ENCODE data around the gene NTRK2.

DNA sequence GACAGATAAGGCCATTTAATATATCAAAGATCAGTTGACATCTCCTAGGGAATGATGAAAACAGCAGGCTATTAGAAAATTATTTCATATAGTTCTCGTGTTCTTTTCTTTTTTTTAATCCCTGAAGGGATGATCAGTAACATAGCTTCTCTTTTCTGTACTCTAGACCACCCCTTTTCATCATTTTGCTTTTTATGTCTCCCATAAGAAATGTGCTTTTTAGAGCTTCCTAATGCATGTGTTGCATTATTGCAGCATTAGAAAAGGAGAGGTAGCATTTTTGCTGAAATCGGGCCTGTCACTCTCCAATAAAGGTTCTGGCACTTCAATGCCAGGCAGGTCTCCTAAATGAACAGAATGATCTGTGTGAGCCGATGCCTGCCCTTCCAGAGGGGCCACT, 143.3 kb downstream of the NTRK2 start:
- no peak for TF ChIP-seq FOXK2 (IDR thresholded peaks at IDR 0.05)
- TF ChIP-seq FOXM1 (IDR thresholded peaks at IDR 0.05; ENCODE audit: borderline replicate concordance): no peak
- no peak for TF ChIP-seq HDGF (IDR thresholded peaks at IDR 0.05; ENCODE audit: borderline replicate concordance)
- TF ChIP-seq SP1 (IDR thresholded peaks at IDR 0.05): no peak
- TF ChIP-seq ZNF384 (IDR thresholded peaks at IDR 0.05): no peak
- no peak for TF ChIP-seq FOXA1 (IDR thresholded peaks at IDR 0.05)

All from HEK293T (cell line).